NCI-H524 (cell line): ENCODE measurements around the gene MICU2.
A peak's percentile ranks its signal among the peaks of the same experiment; 100 is the strongest.

Experiments used
- DNase-seq, 2 experiments: peaks; one replicate each; lab custom pipeline; 2025; lab: John Stamatoyannopoulos, UW

MICU2 gene

GRCh38 chr13:21483748-21484147 is 120.2 kb downstream of the MICU2 start:
- no peak for DNase-seq

GRCh38 chr13:21481359-21481758 is 122.6 kb downstream of the MICU2 start:
- DNase-seq = peak in 1 of 2 experiments; percentile 23

DNA sequence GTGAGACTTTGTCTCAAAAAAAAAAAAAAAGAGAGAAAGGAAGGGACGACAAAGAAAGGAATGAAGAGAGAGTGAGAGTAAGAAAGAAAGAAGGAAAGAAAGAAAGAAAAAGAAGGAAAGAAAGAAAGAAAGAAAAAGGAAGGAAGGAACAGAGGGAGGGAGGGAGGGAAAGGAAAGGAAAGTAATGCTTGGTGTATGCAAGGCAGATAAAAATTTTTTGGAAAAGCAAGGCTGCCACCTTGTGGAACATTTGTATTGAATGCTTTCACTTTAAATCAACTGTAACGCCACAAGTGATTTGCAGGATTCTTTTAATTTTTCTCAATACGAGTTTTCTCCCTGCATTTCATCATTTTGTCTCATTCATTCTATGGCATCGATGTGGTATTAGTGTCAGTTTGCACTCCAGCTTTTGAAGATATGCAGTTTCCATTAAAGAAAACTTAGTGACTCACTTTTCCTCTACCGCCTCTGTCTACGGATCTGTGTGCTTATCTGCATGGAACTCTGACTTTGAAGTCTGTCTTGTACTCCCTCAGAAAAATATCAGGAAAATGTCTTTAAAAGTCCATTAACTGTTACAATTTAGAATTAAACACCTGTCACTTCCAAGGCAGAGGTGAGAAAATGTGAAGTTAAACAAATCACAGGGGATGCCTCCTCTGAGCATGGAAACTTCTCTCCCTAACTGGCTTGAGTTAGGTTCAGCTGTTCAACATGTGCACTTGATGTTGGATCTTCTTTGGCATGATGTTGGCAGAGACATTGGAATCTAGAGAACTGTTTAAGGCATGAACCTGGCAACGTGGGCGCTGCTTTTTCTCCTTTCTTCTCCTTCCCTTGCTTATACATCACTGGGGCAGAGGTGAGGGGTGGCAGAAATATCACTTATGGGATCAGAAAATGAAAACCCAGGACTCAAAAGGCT is 124.8 kb downstream of the MICU2 start:
- peak; percentile 68 to 87 for DNase-seq

GRCh38 chr13:21476893-21477472 is 127.0 kb downstream of the MICU2 start:
- peak; percentile 84 to 94 for DNase-seq

- DNase-seq = no peak
Observed at GRCh38 chr13:21475115-21475514, 128.9 kb downstream of the MICU2 start.

GRCh38 chr13:21470785-21471184 is 133.2 kb downstream of the MICU2 start:
- no peak for DNase-seq

DNA sequence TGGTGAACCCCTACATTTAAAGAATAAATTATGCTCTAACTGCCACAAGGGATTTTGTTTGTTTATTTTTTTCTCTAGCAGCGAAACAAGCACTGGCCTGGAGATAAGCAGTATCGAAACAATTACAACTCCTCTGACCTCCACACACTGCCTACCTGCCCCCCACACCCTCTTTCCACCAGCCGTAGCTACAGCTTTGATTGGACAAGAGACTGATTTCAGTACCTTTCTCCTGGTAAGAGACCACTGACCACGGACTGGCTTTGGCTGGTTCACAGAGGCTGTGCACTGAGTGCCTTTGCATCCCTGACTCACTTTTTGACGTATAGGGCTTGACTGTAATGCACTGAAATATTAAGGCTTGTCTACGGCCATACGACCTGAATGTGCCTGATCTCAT is 137.4 kb downstream of the MICU2 start:
- no peak for DNase-seq

DNA sequence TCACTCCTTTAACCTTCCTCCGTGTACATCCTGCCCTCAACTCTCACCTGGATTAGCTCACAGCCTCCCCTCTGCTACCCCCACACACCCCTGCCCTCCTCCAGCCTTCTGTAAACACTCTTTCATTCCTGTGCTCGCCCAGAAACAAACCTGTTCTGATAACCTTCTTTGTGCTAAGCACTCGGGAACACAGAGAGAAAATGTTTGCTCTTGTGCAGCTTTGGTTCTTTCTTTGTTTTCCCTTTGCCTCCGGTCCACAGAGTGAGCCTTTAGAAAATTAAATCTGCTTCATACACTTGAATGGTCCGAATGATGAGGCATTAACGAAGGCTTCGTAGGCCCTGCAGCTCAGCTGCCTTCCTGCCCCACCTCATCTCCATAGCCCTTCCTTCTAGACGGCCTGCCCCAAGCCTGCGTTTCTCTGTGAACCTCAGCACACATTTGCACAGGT is 138.2 kb downstream of the MICU2 start:
- DNase-seq = no peak

- no peak for DNase-seq
Observed at GRCh38 chr13:21463424-21463823, 140.5 kb downstream of the MICU2 start.

- no peak for DNase-seq
Observed at GRCh38 chr13:21461131-21461530, 142.8 kb downstream of the MICU2 start.

- peak; percentile 81 to 89 for DNase-seq
Observed at GRCh38 chr13:21458813-21459701, 144.9 kb downstream of the MICU2 start, which contains the start of gene ZDHHC20. Gene ZDHHC20, minus strand, starts transcription at chr13:21459303. Its CDS starts 132 bp downstream, at chr13:21459171.

DNA sequence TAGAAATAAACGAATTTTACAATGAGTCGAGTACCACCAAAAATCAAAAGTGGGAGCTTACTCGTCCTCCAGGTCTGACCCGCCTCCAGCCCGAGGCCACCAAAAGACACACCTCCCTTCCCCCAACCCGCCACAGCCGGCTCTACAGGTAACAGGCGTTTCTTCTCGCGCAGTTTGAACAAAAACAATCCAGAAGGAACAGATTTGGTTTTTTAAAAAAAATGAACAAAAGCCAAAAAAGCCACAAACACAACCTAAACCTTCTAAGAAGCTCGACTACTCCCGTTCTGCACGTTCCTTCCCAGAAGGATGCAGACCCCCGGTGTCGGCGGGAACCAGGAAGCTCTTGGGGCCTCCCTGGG is 145.5 kb downstream of the MICU2 start:
- peak; percentile 50 to 69 for DNase-seq

DNA sequence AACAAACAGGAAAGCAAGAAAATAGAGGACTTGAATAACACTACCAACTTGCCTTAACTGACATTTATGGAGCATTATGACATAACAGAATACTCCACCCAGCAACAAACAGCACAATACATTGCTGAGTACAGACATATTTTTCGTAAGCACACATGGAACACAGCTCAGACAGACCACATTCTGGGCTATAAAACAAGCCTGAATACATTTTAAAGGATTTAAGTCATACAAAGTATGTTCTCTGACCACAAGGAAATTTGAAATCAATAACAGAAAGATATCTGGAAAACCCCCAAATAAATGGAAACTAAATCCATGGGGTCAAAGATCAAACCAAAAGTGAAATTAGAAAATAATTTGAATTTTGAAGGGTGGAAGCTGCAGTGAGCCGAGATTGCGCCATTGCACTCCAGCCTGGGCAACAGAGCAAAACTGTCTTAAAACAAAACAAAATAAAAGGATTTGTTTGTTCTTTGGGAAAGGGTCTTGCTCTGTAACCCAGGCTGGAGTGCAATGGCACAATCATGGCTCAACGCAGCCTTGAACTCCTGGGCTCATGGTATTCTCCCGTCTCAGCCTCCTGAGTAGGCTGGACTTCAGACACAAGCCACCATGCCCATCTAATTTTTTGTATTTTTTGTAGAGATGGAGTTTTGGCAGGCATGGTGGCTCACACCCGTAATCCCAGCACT is 150.4 kb downstream of the MICU2 start:
- DNase-seq = no peak

DNA sequence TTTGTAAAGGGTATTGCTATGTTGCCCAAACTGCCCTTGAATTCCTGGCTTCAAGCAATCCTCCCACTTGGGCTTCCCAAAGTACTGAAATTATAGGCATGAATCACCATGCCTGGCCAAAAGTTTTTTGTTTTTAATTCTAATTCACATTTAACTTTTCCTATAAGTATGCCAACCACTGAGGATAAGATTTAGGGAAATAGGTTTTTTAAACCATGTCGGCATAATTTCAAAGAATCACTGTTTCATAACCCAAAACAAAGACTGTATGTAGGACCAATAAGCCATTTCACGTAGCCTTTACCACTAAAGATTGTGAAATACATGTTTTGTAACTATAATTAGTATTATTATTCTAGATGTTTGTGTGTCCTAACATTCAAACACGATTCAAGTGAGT is 153.0 kb downstream of the MICU2 start:
- DNase-seq = no peak

DNA sequence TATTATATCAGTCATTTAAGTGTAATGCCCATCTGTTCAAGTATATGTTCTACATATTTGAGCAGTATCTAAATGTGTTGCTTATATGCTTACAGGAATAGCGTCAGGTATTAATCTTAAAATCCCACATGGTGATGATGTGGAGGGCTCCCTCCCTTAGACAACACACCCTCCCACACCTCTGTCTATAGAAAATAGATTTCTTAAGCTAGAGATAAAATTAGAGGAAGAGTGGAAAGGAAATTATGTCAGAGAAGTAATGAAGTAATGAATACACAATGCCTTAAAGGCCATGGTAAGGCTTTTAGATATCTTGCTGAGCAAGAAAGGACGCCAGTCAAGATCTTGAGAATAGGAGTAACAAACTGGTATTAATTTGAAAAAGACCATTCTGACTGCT is 157.3 kb downstream of the MICU2 start:
- DNase-seq = peak in 1 of 2 experiments; percentile 20

- no peak for DNase-seq
Observed at GRCh38 chr13:21445759-21446158, 158.2 kb downstream of the MICU2 start.

DNA sequence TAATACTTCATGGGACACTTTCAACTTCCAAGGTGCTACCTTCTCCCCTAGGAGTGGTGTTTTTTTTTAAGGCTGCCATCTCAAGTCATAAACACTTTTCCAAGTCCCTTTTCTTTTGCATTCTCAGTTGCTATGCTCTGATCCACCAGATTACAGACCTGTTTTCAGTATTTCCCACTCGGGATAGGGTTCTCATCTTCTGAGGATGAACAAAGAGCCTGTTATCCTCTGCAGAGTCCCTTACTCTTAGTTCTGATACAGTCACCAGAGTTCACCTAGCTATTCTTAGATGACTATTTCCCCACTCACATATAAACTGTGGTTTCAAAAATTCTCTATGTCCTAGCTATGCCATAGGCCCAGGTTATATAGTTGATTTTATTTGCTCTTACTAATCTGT is 160.8 kb downstream of the MICU2 start:
- no peak for DNase-seq
